ENCODE measurements around the gene WTIP.

DNA sequence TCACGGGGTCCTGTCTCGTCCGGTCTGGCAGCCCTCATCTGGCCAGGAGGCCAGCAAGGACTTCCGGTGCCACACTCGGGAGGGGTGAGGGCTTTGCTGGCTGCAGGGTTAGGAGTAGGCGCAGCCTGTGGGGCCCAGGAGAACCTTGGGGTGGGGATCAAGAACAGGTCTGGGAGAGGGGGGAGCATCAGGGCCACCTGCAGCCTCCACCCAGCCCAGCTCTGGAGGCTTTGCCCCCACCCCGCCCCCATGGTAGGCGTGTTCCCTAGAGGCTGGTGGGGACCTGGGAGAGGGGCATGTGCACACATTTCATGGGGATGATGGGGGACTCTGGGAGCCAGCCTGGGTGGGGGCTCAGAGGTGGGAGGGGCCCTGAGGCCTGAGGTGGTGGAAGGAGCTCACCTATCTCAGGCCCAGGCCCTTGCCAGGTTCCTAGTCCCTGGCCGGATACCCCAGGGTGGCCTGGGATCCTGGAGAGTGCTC, 23.3 kb downstream of the WTIP start:
- TF ChIP-seq POLR2A (IDR thresholded peaks at IDR 0.05) = no peak
- TF ChIP-seq, protein P1, sequence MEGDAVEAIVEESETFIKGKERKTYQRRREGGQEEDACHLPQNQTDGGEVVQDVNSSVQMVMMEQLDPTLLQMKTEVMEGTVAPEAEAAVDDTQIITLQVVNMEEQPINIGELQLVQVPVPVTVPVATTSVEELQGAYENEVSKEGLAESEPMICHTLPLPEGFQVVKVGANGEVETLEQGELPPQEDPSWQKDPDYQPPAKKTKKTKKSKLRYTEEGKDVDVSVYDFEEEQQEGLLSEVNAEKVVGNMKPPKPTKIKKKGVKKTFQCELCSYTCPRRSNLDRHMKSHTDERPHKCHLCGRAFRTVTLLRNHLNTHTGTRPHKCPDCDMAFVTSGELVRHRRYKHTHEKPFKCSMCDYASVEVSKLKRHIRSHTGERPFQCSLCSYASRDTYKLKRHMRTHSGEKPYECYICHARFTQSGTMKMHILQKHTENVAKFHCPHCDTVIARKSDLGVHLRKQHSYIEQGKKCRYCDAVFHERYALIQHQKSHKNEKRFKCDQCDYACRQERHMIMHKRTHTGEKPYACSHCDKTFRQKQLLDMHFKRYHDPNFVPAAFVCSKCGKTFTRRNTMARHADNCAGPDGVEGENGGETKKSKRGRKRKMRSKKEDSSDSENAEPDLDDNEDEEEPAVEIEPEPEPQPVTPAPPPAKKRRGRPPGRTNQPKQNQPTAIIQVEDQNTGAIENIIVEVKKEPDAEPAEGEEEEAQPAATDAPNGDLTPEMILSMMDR (IDR thresholded peaks at IDR 0.05 in 4 of 5, conservative IDR thresholded peaks at IDR 0.05 in 1 of 5) = no peak

Data from gastrocnemius medialis (tissue), 4 donors.